SK-N-SH (cell line): ENCODE data around the gene KRT6A. TPM values are rescaled to one million over a fixed set of nuclear protein-coding genes. Genes with fewer than 3 reads are reported as not detected.

Source experiments
- CTCF ChIA-PET: fragments of 300-600, 350-600 bp; formaldehyde crosslinking; extraction: SDS; loops from one replicate; lab custom pipeline; 2021; lab: Yijun Ruan, JAX
- POLR2A ChIA-PET: fragments of 350-600 bp; sonication (Branson Sonifier 250); formaldehyde crosslinking; extraction: SDS; loops from one replicate; lab custom pipeline; 2020; ENCODE audit warnings: antibody characterized with exemption, inconsistent platforms; lab: Yijun Ruan, JAX
- DNase-seq: peaks from one replicate; pipeline ENCODE4 v3.0.0; 2012
- H2AFZ ChIP-seq: fragments of 200-600 bp; sonication (generic); 2 replicates; pipeline ENCODE4 v1.8.1; 2016; ENCODE audit warnings: antibody characterized with exemption, mild to moderate bottlenecking, low read depth
- H3F3A ChIP-seq: fragments of 200-600 bp; sonication (generic); replicated peaks from 2 replicates; pipeline ENCODE3; 2016; ENCODE audit warnings: antibody characterized with exemption, mild to moderate bottlenecking; ENCODE audit not compliant: insufficient read depth
- H3K27ac ChIP-seq, 2 experiments: fragments of 200-500 bp in 1 of 2; fragments of 200-600 bp in 1 of 2; sonication (Bioruptor generic) in 1 of 2; sonication (generic), shearing (Covaris generic) in 1 of 2; 2 replicates each; pipeline versions ENCODE4 v1.5.1 to v1.6.1; 2014 to 2016; ENCODE audit warnings: low read depth in 2 of 2, inconsistent platforms in 1 of 2, low read length in 1 of 2, mild to moderate bottlenecking in 1 of 2, mixed read lengths in 1 of 2
- H3K27me3 ChIP-seq: fragments of 200-600 bp; sonication (generic), shearing (Covaris generic); 2 replicates; pipeline ENCODE4 v1.6.1; 2016; ENCODE audit warnings: mixed run types; ENCODE audit not compliant: insufficient read depth
- H3K36me3 ChIP-seq, 2 experiments: fragments of 200-500 bp in 1 of 2; fragments of 200-600 bp in 1 of 2; sonication (Bioruptor generic) in 1 of 2; sonication (generic) in 1 of 2; replicated peaks in 1 of 2; 2 replicates each; pipeline versions ENCODE3 to v1.5.1; 2014 to 2016; ENCODE audit warnings: low read length in 1 of 2, mild to moderate bottlenecking in 1 of 2; ENCODE audit not compliant: insufficient read depth in 2 of 2, control insufficient read depth in 1 of 2
- H3K4me1 ChIP-seq, 2 experiments: fragments of 200-500 bp in 1 of 2; fragments of 200-600 bp in 1 of 2; sonication (Bioruptor generic) in 1 of 2; sonication (generic), shearing (Covaris generic) in 1 of 2; 2 replicates each; pipeline versions ENCODE4 v1.5.1 to v1.6.1; 2014 to 2016; ENCODE audit warnings: low read depth in 1 of 2, low read length in 1 of 2, mixed run types in 1 of 2; ENCODE audit not compliant: insufficient read depth in 2 of 2, control insufficient read depth in 1 of 2
- H3K4me2 ChIP-seq: fragments of 200-600 bp; sonication (generic), shearing (Covaris generic); 2 replicates; pipeline ENCODE4 v1.6.1; 2017; ENCODE audit warnings: mixed run types
- H3K4me3 ChIP-seq, 2 experiments: fragments of 200-500 bp in 1 of 2; fragments of 200-600 bp in 1 of 2; sonication (Bioruptor generic) in 1 of 2; sonication (generic), shearing (Covaris generic) in 1 of 2; 2 replicates each; pipeline versions ENCODE4 v1.5.1 to v1.8.1; 2014 to 2016; ENCODE audit warnings: low read depth in 2 of 2, inconsistent platforms in 1 of 2, low read length in 1 of 2, mild to moderate bottlenecking in 1 of 2, mixed read lengths in 1 of 2, moderate library complexity in 1 of 2
- H3K79me2 ChIP-seq: fragments of 200-600 bp; sonication (generic); 2 replicates; pipeline ENCODE4 v1.8.1; 2017; ENCODE audit warnings: mild to moderate bottlenecking; ENCODE audit not compliant: insufficient read depth
- H3K9ac ChIP-seq: fragments of 200-600 bp; sonication (generic); 2 replicates; pipeline ENCODE4 v1.6.1; 2017; ENCODE audit warnings: mixed run types
- H3K9me2 ChIP-seq: fragments of 200-600 bp; sonication (generic); 2 replicates; pipeline ENCODE4 v1.6.1; 2017; ENCODE audit warnings: mixed run types
- H3K9me3 ChIP-seq: fragments of 200-600 bp; sonication (generic); 2 replicates; pipeline ENCODE4 v1.6.1; 2017; ENCODE audit warnings: mixed run types, mild to moderate bottlenecking, moderate library complexity
- H4K20me1 ChIP-seq: fragments of 200-600 bp; sonication (generic); 2 replicates; pipeline ENCODE4 v1.6.1; 2017; ENCODE audit warnings: mild to moderate bottlenecking, mixed run types; ENCODE audit not compliant: insufficient read depth
- CHD2 ChIP-seq: fragments of 150-350 bp; IDR thresholded peaks from 2 replicates; pipeline ENCODE4 v1.6.1; 2018; ENCODE audit warnings: low read length; ENCODE audit not compliant: partially characterized antibody
- EP300 ChIP-seq, 2 experiments: IDR thresholded peaks; 2 replicates each; pipeline versions ENCODE4 v1.4.0 to v1.6.1; 2012; ENCODE audit warnings: borderline replicate concordance in 1 of 2, low read depth in 1 of 2, low read length in 1 of 2
- EZH2phosphoT487 ChIP-seq: fragments of 200-600 bp; sonication (generic); IDR thresholded peaks from 2 replicates; pipeline ENCODE4 v1.6.1; 2017; ENCODE audit warnings: low read depth, mixed run types, mild to moderate bottlenecking, antibody characterized with exemption, moderate library complexity, borderline replicate concordance
- FOSL2 ChIP-seq: IDR thresholded peaks from 2 replicates; pipeline ENCODE4 v1.4.0; 2012; ENCODE audit warnings: low read depth, mild to moderate bottlenecking, moderate library complexity, borderline replicate concordance
- FOXM1 ChIP-seq: IDR thresholded peaks from 2 replicates; pipeline ENCODE4 v1.4.0; 2012; ENCODE audit warnings: low read depth, mild to moderate bottlenecking
- GATA2 ChIP-seq: sonication (generic); formaldehyde crosslinking; IDR thresholded peaks from 2 replicates; pipeline ENCODE4 v1.5.0; 2020; ENCODE audit warnings: mild to moderate bottlenecking, missing genetic modification reagents
- JUND ChIP-seq: IDR thresholded peaks from 2 replicates; pipeline ENCODE4 v1.4.0; 2012
- MEF2A ChIP-seq: IDR thresholded peaks from 2 replicates; pipeline ENCODE4 v1.4.0; 2012; ENCODE audit warnings: low read depth, borderline replicate concordance
- MXI1 ChIP-seq: IDR thresholded peaks from 2 replicates; pipeline ENCODE4 v1.6.1; 2012; ENCODE audit warnings: mild to moderate bottlenecking, low read depth, low read length, improper control_type of control experiment
- NFIC ChIP-seq: IDR thresholded peaks from 2 replicates; pipeline ENCODE4 v1.4.0; 2012; ENCODE audit warnings: borderline replicate concordance
- NRF1 ChIP-seq: IDR thresholded peaks from 2 replicates; pipeline ENCODE4 v1.6.1; 2012; ENCODE audit warnings: low read depth, mild to moderate bottlenecking, low read length
- POLR2AphosphoS5 ChIP-seq: IDR thresholded peaks from 2 replicates; pipeline ENCODE4 v1.6.1; 2012; ENCODE audit warnings: low read depth, low read length
- RAD21 ChIP-seq: IDR thresholded peaks from 2 replicates; pipeline ENCODE4 v1.6.1; 2012; ENCODE audit warnings: mild to moderate bottlenecking, low read length
- RCOR1 ChIP-seq: fragments of 150-350 bp; IDR thresholded peaks from 2 replicates; pipeline ENCODE4 v1.6.1; 2017; ENCODE audit warnings: antibody characterized with exemption, low read length
- RFX5 ChIP-seq: IDR thresholded peaks from 2 replicates; pipeline ENCODE4 v1.6.1; 2012; ENCODE audit warnings: mild to moderate bottlenecking, improper control_type of control experiment, low read length
- SIN3A ChIP-seq: IDR thresholded peaks from 2 replicates; pipeline ENCODE4 v1.6.1; 2012; ENCODE audit warnings: low read depth, mild to moderate bottlenecking, low read length, moderate library complexity, borderline replicate concordance
- YY1 ChIP-seq: IDR thresholded peaks from 2 replicates; pipeline ENCODE4 v1.4.0; 2012; ENCODE audit warnings: low read depth, mild to moderate bottlenecking
- WGBS: methylation state at CpG from one replicate; pipeline ENCODE4 v1.1.6; 2017; ENCODE audit warnings: low lambda C conversion rate; 5-methylcytosine and 5-hydroxymethylcytosine counted together
- polyA plus RNA-seq, 3 experiments: library from polyadenylated mRNA; depleted of rRNA; stranded (reverse); fragments of >200 nt; gene quantifications; 2 replicates each; pipeline ENCODE4 v1.2.3, GENCODE V29; 2012
- TF ChIP-seq, protein P1 (sequence below): IDR thresholded peaks from 2 replicates; pipeline ENCODE4 v1.4.0; 2012; ENCODE audit warnings: low read depth, borderline replicate concordance
- TF ChIP-seq, protein P2 (sequence below): IDR thresholded peaks from 2 replicates; pipeline ENCODE4 v1.4.0; 2012; ENCODE audit warnings: low read depth, borderline replicate concordance

KRT6A gene
- polyA plus RNA-seq, 1 of the 3 experiments (the other 2 are of a cell fraction), result not detected

GRCh38 chr12:52522346-52523011 is 29.4 kb upstream of the KRT6A start:
- no peak overlapping the region for H3K9ac ChIP-seq
- H3F3A ChIP-seq, result no peaks in the 10 kb centered on the region
- TF ChIP-seq FOXM1, result no peak
- no peak for TF ChIP-seq RFX5
- no peak for TF ChIP-seq GATA2 (CRISPR knock-in tag)
- TF ChIP-seq, protein P1, sequence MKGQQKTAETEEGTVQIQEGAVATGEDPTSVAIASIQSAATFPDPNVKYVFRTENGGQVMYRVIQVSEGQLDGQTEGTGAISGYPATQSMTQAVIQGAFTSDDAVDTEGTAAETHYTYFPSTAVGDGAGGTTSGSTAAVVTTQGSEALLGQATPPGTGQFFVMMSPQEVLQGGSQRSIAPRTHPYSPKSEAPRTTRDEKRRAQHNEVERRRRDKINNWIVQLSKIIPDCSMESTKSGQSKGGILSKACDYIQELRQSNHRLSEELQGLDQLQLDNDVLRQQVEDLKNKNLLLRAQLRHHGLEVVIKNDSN, result no peak
- no peak for TF ChIP-seq FOSL2
- no peak for TF ChIP-seq RCOR1
- TF ChIP-seq EP300 (IDR thresholded peaks at IDR 0.05; ENCODE audit: borderline replicate concordance in 1 of 2, low read depth in 1 of 2, low read length in 1 of 2), result no peak
- H3K9me2 ChIP-seq, result no peaks in the 10 kb centered on the region
- WGBS, result 23% methylated on average over 6 of the region's 10 CpGs
- H3K4me3 ChIP-seq, result no peak overlapping the region
- no peak overlapping the region for H3K27ac ChIP-seq
- H2AFZ ChIP-seq, result no peak overlapping the region
- no peaks in the 10 kb centered on the region for H3K9me3 ChIP-seq
- no peak overlapping the region for H3K4me2 ChIP-seq
- no peaks in the 10 kb centered on the region for H3K36me3 ChIP-seq
- peaks cover 41% of the 10 kb centered on the region; the same call in 1 of the 2 replicates for H3K27me3 ChIP-seq
- ChIA-PET CTCF (interaction anchor here (0.7 to 1.2 kb wide), 4 partner anchors 58 to 458 kb away, joined by 3 to 5 read pairs (median 4); no protein-coding TSS in a partner anchor), POLR2A (no interaction called here)
- H3K4me1 ChIP-seq, result no peaks in the 10 kb centered on the region
- no peaks in the 10 kb centered on the region for H4K20me1 ChIP-seq
- DNase-seq, result no peak
- no peaks in the 10 kb centered on the region for H3K79me2 ChIP-seq

DNA sequence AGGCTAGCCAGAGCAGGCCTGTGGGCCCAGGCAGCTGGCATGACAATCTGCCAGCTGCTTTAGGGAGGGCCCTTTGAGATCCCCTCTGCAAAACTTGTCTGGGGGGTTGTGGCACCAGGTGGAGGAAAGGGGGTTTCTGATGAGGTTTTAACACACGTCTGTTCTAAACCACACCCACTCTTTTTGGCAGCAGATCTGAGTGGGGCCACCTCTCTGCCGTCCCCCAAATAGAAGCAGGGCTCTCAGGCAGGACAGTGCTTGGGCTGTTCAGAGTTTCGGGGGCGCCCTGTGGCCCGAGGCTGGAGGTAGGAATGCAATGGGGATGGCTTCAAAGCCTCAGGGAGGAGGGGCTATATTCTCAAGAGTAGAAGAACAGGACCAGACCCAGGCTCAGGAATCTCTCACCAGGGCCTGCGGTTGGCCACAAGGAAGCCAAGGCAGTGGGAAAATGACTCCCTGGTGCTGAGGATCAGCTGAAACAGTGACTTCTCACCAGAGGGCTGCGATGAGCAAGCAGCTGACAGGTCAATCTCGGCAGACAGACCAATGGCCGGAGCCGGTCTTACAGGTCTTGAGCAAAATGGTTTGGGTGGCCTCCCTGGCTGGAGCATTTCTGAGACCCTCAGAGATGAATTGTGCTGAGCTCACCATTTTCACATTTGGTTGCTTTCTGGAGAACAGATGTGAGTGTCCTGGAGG is 28.7 kb upstream of the KRT6A start:
- Histone ChIP-seq H3K27me3 (peaks cover 45% of the 10 kb centered on the region; the same call in 1 of the 2 replicates), H3K4me2 (no peak overlapping the region), H3K36me3 (no peaks in the 10 kb centered on the region), H3K9me2 (no peaks in the 10 kb centered on the region), H4K20me1 (no peaks in the 10 kb centered on the region), H3K79me2 (no peaks in the 10 kb centered on the region), H3F3A (no peaks in the 10 kb centered on the region)
- DNase-seq, result no peak
- no peak for TF ChIP-seq EZH2phosphoT487
- no peak for TF ChIP-seq EP300 (IDR thresholded peaks at IDR 0.05; ENCODE audit: borderline replicate concordance in 1 of 2, low read depth in 1 of 2, low read length in 1 of 2)
- no peak for TF ChIP-seq MXI1
- no peak for TF ChIP-seq GATA2 (CRISPR knock-in tag)
- TF ChIP-seq NFIC, result no peak
- no peak for TF ChIP-seq SIN3A
- no peak for TF ChIP-seq CHD2
- TF ChIP-seq FOSL2, result no peak
- TF ChIP-seq MEF2A, result no peak
- TF ChIP-seq, protein P2, sequence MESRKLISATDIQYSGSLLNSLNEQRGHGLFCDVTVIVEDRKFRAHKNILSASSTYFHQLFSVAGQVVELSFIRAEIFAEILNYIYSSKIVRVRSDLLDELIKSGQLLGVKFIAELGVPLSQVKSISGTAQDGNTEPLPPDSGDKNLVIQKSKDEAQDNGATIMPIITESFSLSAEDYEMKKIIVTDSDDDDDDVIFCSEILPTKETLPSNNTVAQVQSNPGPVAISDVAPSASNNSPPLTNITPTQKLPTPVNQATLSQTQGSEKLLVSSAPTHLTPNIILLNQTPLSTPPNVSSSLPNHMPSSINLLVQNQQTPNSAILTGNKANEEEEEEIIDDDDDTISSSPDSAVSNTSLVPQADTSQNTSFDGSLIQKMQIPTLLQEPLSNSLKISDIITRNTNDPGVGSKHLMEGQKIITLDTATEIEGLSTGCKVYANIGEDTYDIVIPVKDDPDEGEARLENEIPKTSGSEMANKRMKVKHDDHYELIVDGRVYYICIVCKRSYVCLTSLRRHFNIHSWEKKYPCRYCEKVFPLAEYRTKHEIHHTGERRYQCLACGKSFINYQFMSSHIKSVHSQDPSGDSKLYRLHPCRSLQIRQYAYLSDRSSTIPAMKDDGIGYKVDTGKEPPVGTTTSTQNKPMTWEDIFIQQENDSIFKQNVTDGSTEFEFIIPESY, result no peak
- TF ChIP-seq JUND, result no peak
- no peak for TF ChIP-seq FOXM1
- no peak for TF ChIP-seq YY1
- TF ChIP-seq, protein P1, result no peak
- no peak for TF ChIP-seq NRF1
- TF ChIP-seq POLR2AphosphoS5, result no peak
- TF ChIP-seq RAD21, result no peak
- TF ChIP-seq, all 33 proteins: peak for 0
- Histone ChIP-seq H3K27ac (no peak overlapping the region), H3K4me3 (no peak overlapping the region), H3K9ac (no peak overlapping the region), H3K9me3 (no peaks in the 10 kb centered on the region), H2AFZ (no peak overlapping the region), H3K4me1 (no peaks in the 10 kb centered on the region)
- ChIA-PET POLR2A (no interaction called here), CTCF (interaction anchor here (0.8 to 1.4 kb wide), 3 partner anchors 57 to 357 kb away, joined by 4 to 5 read pairs (median 4); no protein-coding TSS in a partner anchor)
- WGBS, result 21% methylated on average over 5 of the region's 10 CpGs
